A673 (cell line): ENCODE measurements around the gene SPACA4. TPM values are rescaled to one million over a fixed set of nuclear protein-coding genes. Genes with fewer than 3 reads are reported as not detected.

Experiments used
- BruUV-seq: library from RNA; stranded (reverse); fragments of 400-500 nt; replicated peaks from 2 replicates; lab custom pipeline; 2021; lab: Mats Ljungman, UMichigan
- CTCF ChIA-PET: fragments of 300-600 bp; sonication (Branson Sonifier 250); formaldehyde crosslinking; loops from one replicate; lab custom pipeline; 2022; ENCODE audit warnings: antibody characterized with exemption; lab: Charles Lee
- POLR2A ChIA-PET: fragments of 300-600 bp; sonication (Branson Sonifier 250); formaldehyde crosslinking; loops from one replicate; lab custom pipeline; 2022; ENCODE audit warnings: antibody characterized with exemption; ENCODE audit not compliant: low non-redundant PET; lab: Charles Lee
- DNase-seq: peaks from one replicate; pipeline ENCODE4 v3.0.0-alpha.2; 2015; ENCODE audit warnings: low spot score
- H3K27ac ChIP-seq: fragments of 200-600 bp; sonication (generic); 2 replicates; pipeline ENCODE4 v1.5.1; 2016; ENCODE audit warnings: mixed run types, low read depth, mild to moderate bottlenecking, mixed read lengths, antibody characterized with exemption, low read length; ENCODE audit not compliant: poor library complexity, severe bottlenecking
- H3K27me3 ChIP-seq: fragments of 200-600 bp; sonication (generic); replicated peaks from 2 replicates; pipeline ENCODE4 v1.6.1; 2017; ENCODE audit warnings: mixed run types, low read depth, mild to moderate bottlenecking, mixed read lengths, antibody characterized with exemption, low read length; ENCODE audit not compliant: insufficient read depth, poor library complexity
- H3K36me3 ChIP-seq: fragments of 200-600 bp; sonication (generic); 2 replicates; pipeline ENCODE4 v1.6.1; 2016; ENCODE audit warnings: mixed run types, mild to moderate bottlenecking, mixed read lengths, antibody characterized with exemption, low read length; ENCODE audit not compliant: insufficient read depth, poor library complexity, severe bottlenecking
- H3K4me1 ChIP-seq: fragments of 200-600 bp; sonication (generic); 2 replicates; pipeline ENCODE4 v1.6.1; 2017; ENCODE audit warnings: mixed run types, mild to moderate bottlenecking, mixed read lengths, antibody characterized with exemption, low read length; ENCODE audit not compliant: insufficient read depth, poor library complexity, severe bottlenecking
- H3K4me3 ChIP-seq: fragments of 200-600 bp; sonication (generic); 2 replicates; pipeline ENCODE4 v1.5.1; 2016; ENCODE audit warnings: low read depth, mixed run types, mild to moderate bottlenecking, mixed read lengths, low read length; ENCODE audit not compliant: poor library complexity, severe bottlenecking
- H3K9me3 ChIP-seq: fragments of 200-600 bp; sonication (generic); 2 replicates; pipeline ENCODE4 v1.6.1; 2016; ENCODE audit warnings: mixed run types, low read depth, mild to moderate bottlenecking, mixed read lengths, antibody characterized with exemption, low read length; ENCODE audit not compliant: poor library complexity, severe bottlenecking
- EZH2 ChIP-seq: fragments of 200-600 bp; sonication (generic); IDR thresholded peaks from 2 replicates; pipeline ENCODE4 v1.6.1; 2017; ENCODE audit warnings: borderline replicate concordance, low read depth, mild to moderate bottlenecking, mixed read lengths, antibody characterized with exemption, low read length; ENCODE audit not compliant: poor library complexity, severe bottlenecking
- intact Hi-C: fragments of 100-400 bp; cut with micrococcal nuclease; formaldehyde crosslinking; loops from one replicate; pipeline ENCODE4 v1.10.0; 2022; ENCODE audit not compliant: unreplicated experiment
- total RNA-seq: library from RNA; stranded (reverse); gene quantifications from 2 replicates; pipeline ENCODE4 v1.2.3, GENCODE V29; 2021
- TF ChIP-seq, protein P1 (sequence below): fragments of 300-800, 200-600 bp; sonication (generic); conservative IDR thresholded peaks from 2 replicates; pipeline ENCODE4 v1.5.1; 2017; ENCODE audit warnings: low read depth, mild to moderate bottlenecking, antibody characterized with exemption, low read length, moderate library complexity, mixed read lengths

SPACA4 gene
- total RNA-seq, 1 experiment from 2014 or later: not detected

DNA sequence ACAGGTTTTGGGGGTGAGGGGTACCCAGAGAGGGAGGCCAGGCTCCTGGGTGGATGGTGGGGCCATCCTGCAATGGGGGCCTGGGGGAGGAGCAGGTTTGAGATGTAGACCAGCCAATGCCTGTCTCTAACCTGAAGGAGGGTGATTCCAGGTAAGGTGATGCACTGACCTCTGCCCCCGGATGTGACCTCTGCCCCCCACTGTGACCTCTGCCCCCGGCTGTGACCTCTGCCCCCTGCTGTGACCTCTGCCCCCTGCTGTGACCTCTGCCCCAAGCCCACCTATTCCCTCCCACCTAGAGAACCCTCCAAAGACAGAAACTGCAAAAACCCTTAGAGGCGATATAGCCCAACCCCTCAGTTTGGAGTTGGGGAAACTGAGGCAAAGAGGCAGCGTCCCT, 10.3 kb upstream of the SPACA4 start:
- ChIA-PET POLR2A (no interaction called here), CTCF (no interaction called here)
- TF ChIP-seq EZH2: no peak
- TF ChIP-seq, protein P1, sequence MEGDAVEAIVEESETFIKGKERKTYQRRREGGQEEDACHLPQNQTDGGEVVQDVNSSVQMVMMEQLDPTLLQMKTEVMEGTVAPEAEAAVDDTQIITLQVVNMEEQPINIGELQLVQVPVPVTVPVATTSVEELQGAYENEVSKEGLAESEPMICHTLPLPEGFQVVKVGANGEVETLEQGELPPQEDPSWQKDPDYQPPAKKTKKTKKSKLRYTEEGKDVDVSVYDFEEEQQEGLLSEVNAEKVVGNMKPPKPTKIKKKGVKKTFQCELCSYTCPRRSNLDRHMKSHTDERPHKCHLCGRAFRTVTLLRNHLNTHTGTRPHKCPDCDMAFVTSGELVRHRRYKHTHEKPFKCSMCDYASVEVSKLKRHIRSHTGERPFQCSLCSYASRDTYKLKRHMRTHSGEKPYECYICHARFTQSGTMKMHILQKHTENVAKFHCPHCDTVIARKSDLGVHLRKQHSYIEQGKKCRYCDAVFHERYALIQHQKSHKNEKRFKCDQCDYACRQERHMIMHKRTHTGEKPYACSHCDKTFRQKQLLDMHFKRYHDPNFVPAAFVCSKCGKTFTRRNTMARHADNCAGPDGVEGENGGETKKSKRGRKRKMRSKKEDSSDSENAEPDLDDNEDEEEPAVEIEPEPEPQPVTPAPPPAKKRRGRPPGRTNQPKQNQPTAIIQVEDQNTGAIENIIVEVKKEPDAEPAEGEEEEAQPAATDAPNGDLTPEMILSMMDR: no peak
- intact Hi-C loops: no loop called here
- Histone ChIP-seq H3K4me3 (no peak overlapping the region), H3K9me3 (no peaks in the 10 kb centered on the region), H3K4me1 (no peaks in the 10 kb centered on the region), H3K27ac (no peak overlapping the region), H3K36me3 (no peaks in the 10 kb centered on the region), H3K27me3 (no peaks in the 10 kb centered on the region)
- BruUV-seq: no TSS peak
- no peak for DNase-seq

DNA sequence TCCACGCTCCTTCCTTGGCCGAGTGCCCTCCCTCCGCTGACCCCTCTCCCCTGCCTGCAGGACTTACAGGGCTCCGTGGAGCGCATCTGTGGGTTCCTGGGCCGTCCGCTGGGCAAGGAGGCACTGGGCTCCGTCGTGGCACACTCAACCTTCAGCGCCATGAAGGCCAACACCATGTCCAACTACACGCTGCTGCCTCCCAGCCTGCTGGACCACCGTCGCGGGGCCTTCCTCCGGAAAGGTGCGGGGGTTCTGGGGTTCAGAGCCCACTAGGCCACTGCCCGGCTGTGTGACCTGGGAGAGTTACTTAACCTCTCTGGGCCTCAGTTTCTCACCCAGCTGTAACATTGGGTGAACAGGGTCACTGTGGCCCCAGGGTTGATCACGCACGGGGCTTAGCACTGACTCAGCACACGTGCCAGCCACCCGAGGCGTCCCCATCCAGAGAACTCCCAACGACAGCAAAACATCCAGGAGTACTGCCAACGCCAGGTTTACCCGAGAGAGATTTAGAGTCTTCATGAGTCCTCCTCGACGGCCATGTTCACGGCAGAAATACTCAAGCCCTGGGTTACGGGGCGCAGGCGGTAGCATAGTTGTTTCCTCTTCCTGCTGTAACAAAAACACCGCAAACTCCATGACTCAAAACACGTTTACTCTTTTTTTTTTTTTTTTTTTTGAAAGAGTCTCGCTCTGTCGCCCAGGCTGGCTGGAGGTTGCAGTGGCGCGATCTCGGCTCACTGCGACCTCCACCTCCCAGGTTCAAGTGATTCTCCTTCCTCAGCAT, 9.7 kb upstream of the SPACA4 start:
- intact Hi-C loops: no loop called here
- Histone ChIP-seq H3K4me1 (no peaks in the 10 kb centered on the region), H3K4me3 (no peak overlapping the region), H3K9me3 (no peaks in the 10 kb centered on the region), H3K27ac (no peak overlapping the region), H3K36me3 (no peaks in the 10 kb centered on the region), H3K27me3 (no peaks in the 10 kb centered on the region)
- TF ChIP-seq, protein P1: no peak
- TF ChIP-seq EZH2: no peak
- DNase-seq: no peak
- BruUV-seq: no TSS peak
- POLR2A ChIA-PET: no interaction called here
- CTCF ChIA-PET: no interaction called here

DNA sequence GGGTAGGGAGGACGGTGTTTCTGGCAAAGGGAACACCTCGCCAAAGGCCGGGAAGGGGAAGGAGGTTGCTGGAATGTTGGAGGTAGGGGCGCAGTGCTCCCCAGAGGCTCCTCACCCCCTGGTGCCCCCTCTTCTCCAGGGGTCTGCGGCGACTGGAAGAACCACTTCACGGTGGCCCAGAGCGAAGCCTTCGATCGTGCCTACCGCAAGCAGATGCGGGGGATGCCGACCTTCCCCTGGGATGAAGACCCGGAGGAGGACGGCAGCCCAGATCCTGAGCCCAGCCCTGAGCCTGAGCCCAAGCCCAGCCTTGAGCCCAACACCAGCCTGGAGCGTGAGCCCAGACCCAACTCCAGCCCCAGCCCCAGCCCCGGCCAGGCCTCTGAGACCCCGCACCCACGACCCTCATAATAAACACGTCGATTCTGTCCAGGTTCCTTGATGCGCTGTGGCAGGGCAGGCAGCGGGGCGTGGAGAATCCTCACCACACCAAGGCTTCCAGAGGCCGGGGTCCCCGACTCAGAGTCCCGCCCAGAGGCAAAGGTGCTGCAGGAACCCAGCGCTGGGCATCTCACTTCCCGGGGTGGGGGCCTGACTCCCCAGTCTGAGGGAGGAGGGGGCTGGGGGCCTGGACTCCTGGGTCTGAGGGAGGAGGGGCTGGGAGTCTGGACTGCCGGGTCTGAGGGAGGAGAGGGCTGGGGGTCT, 7.4 kb upstream of the SPACA4 start:
- no TSS peak for BruUV-seq
- Histone ChIP-seq H3K27me3 (no peaks in the 10 kb centered on the region), H3K4me1 (no peaks in the 10 kb centered on the region), H3K27ac (no peak overlapping the region), H3K9me3 (no peaks in the 10 kb centered on the region), H3K36me3 (no peaks in the 10 kb centered on the region), H3K4me3 (no peak overlapping the region)
- intact Hi-C loops: no loop called here
- POLR2A ChIA-PET: no interaction called here
- TF ChIP-seq, protein P1: no peak
- TF ChIP-seq EZH2: no peak
- no peak for DNase-seq
- CTCF ChIA-PET: no interaction called here
